GM19035 (cell line): ENCODE data around the gene BRD1.

Source experiments
- ATAC-seq: cut with Tn5 transposase; IDR thresholded peaks from one replicate; pipeline ENCODE4 v1.9.1; 2021; ENCODE audit not compliant: unreplicated experiment

Gene BRD1

DNA sequence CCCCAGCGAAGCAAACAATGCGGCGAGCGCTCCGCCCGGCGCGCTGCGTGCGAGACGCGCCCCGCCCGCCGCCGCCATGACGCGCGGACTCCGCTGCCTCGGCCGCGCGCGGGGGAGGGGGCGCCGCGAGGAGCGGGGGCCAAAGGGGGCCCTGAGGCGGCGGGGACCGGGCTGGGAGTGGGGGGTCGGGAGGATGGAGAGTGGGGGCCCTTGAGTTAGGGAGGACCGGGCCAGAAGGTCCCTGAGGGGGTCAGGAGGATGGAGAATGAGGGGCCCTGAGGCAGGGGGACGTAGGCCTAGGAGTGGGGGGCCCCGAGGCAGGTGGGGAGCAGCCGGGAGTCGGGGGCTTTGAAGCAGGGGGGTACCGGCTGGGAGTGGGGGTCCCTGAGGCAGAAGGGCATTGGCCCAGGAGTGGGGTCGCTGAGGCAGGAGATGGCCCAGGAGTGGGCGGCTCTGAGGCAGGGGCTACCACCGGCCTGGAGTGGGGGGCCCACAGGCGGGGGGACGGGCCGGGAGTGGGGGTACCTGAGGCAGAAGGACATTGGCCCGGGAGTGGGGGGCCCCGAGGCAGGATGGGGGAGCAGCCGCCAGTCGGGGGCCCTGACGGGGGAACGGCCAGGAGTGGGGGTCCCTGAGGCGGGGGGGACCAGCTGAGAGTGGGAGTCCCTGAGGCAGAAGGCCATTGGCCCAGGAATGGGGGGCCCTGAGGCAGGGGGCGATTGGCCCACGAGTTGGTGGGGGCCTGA, at the start of gene BRD1:
TSS of gene BRD1 (minus strand) at position 21 of the 746 bp plus-strand sequence. CDS start 3,556 bp downstream, outside the sequence.
- no peak for ATAC-seq

DNA sequence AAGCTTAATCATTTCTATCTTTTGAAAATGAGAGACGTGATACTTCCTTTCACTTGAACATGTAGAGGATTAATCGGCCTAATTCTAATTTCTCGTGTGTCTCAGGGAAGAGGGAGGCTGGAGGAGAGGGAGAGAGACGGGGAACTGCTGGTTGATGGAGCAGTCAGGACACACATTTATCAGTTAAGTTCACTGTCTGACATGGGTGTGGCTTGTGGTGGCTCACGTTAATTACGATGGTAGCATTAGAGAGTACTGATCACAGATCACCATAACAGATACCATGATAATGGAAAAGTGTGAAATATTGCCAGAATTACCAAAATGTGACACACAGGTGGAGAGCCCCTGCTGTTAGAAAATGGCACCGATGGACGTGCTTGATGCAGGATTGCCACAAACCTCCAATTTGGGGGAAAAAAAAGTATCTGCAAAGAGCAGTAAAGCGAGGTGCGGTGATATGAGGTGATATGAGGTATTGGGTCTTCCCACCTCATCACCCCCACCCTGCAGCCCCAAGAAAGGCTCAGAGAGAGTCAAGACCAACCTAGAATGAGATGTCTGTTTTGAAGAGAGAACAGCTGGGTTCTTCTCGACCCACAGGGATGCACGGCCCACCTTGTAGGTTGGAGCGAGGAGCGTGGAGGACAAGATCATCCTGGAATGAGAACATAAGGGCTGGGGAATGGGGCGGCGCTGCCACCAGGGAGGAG, 45.7 kb upstream of the BRD1 start:
- no peak for ATAC-seq

DNA sequence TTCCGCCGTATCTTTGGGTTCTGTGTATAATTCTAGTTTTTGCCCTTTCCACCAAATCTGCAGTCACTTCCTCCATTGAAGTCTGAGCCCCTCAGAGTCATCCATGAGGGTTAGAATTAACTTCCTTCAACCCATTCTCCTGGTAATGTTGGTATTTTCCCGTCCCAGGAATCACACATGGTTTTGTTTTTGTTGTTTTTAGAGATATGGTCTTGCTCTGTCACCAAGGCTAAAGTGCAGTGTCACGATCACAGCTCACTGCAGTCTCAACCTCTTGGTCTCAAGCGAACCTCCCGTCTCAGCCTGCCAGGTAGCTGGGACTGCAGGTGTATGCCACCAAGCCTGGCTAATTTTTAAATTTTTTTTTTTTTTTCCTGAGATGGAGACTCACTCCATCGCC, 44.7 kb upstream of the BRD1 start:
- no peak for ATAC-seq

DNA sequence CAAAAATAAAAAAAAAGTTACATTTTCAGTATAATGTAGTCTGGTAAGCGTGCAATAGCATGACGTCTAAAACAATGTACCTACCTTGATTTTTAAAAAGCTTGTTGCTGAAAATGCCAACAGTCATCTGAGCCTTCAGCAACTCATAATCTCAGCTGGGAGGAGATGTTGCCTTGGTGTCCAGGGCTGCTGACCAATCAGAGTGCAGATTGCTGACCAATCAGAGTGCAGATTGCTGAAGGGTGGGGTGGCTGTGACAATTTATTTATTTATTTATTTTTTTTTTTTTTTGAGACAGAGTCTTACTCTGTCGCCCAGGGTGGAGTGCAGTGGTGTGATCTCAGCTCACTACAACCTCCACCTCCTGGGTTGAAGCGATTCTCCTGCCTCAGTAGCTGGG, 43.8 kb upstream of the BRD1 start:
- ATAC-seq = no peak

DNA sequence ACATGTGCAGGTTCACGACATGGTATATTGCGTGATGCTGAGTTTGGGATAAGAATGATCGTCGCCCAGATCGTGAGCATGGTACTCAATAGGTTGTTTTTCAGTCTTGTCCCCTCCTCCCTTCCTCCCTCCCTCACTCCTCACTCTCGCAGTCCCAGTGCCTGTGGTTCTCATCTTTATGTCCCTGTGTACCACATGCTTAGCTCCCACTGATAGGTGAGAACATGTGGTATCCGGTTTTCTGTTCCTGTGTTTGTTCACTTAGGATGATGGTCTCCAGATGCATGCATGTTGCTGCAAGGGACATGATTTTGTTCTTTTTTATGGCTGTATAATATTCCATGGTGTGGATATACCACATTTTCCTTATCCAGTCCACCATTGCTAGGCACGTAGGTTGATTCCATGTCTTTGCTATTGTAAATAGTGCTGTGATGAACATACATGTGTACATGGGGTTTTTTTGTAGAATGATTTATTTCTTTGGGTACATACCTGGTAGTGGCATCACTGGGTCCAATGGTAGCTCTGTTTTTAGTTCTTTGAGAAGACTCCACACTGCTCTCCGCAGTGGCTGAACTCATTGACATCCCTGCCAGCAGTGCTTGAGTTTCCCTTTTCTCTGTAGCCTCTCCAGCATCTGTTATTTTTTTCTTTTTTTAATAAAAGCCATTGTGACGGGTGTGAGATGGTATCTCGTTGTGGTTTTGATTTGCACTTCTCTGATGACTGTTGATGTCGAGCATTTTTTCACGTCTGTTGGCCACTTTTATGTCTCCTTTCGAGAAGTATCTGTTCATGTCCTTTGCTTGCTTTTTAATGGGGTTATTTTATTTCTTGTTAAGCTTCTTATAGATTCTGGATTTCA, 42.4 kb upstream of the BRD1 start:
- ATAC-seq = no peak

DNA sequence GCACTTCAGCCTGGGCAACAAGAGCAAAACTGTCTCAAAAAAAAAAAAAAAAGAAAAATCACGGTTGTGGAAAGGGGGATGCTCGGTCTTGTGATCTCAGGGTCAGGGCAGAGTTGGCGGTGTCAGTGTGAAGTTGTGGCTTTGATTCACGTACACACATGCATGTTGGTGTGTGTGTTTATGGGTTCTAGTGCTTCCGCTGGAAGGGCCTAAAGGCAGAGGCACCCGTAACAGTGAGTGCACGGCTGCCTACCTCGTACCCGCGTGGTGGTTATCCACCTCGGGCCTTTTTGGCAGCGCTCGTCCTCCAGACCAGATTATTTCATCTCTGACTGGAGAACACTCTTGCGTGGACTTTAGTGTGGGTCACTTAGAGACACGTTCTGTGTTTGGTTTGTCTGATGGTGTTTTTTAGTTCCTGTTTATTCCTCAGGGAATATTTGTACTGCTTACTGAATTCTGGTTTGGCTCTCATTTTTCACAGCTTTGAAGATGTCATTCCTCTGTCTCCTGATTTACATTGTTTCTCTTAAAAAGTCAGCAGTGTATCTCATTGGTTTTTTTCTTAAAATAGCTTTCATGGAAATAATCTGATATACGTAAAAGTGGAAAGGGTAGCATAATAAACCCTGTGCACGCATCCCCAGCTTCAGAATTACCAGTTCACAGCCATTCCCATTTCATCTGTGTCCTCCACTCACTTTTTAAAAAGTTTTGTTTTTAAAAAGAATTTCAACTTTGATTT, 41.6 kb upstream of the BRD1 start:
- no peak for ATAC-seq

DNA sequence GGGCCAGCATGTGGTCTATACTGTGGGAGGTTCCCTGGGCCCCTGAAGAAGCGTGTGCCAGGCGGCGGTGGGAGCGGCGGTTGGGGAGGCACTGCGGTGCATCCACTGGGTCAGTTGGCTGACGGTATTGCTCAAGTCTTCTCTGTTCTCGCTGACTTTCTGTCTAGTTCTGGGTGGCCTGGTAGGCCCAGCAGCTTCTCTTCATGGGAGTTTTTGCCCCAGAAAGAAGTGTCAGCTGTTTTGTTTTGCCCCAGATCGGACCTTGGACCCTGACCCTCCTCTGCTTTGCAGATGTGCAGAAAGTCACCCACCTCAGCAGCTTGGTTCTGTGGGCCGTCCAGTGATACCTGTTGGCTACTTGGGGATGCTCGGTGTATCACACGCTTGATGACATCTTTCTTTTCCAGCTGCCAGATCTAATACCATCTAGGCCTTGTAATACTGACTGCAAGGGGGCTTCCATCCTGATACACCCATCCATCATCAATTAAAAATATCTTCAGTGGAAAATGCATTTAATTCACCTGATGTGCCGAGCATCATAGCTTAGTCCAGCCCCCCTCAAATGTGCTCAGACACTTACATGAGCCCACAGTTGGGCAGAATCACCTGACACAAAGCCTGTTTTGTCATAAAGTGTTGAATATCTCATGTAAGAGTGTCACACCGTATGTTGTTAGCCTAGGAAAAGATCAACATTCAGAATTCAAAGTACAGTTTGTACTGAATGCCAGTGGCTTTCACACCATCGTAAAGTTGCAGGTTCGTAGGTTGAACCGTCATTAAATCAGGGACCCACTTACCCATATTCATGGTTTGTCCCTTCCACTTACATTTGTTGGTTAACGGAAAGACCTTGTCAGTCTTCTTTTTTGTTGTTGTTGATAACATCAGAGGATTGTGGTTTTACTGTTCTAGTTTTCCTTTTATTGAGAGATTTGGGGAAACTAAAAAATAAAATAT, 39.9 kb upstream of the BRD1 start:
- no peak for ATAC-seq

DNA sequence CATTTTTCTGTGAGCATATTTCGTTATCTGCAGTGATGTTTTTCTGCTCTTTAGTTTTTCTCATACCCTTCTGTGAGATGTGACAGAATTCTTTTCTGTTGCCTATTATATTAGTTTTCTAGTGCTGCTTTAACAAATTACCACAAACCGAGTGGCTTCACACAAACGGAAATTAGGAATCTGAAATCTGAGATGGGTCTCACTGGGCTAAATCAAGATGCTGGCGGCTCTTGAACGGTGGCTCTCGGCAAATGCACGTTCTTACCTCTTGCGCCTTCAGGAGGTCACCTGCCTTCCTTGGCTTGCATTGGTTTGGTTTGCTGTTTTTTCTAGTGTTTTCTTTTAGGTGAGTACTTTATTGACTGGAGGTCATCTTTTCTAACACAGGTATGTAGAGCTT, 39.0 kb upstream of the BRD1 start:
- no peak for ATAC-seq

DNA sequence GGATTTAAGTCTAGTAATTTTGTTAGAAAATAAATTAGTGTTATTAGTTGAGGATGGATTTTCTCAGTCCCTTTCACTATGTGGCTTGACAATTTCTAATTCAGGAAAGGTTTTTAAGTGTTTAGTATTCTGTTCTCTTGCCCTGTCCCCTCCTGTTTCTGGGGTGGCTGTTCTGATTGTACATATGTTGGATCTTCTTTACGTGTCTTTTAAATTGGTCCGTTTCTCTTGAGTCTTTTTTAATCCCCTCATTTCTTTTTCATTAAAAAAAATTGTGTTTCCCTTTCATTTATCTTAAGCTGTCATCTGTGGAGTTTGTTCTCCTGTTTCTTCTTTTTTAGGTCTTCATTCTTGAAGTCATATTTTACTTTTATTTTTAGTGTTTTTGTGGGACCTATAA, 38.5 kb upstream of the BRD1 start:
- no peak for ATAC-seq

DNA sequence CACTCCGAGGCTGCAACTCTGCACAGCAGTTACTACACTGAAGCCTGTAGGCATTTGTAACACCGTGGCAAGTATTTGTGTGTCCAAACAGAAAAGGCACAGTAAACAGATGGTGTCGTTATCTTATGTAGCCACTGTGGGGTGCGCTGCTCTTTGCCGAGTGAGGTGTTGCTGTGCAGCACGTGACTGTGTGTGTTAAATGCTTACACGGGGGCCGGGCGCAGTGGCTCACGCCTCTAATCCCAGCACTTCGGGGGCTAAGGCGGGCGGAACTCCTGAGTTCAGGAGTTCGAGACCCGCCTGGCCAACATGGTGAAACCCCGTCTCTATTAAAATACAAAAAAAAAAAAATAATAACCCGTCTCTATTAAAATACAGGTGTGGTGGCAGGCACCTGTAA, 37.5 kb upstream of the BRD1 start:
- no peak for ATAC-seq

DNA sequence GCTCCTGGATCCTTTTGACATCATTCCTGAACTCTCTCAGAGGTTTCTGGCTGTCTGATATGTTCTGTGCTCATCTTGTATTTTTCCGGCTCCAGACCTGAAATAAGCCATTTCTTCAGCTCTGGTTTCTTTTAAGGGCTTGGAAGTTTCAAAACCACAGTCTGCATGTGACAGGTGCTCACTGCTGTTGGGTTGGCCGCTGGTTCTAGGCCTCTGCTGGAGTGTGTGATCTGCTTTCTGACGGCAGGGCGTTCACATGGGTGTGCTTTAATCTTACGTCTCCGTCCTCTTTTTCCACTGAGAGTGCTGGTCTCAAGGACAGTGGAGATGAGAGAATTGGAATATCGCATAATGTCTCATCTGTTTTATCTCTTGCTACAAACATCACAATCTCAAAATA, 36.3 kb upstream of the BRD1 start:
- ATAC-seq = no peak

DNA sequence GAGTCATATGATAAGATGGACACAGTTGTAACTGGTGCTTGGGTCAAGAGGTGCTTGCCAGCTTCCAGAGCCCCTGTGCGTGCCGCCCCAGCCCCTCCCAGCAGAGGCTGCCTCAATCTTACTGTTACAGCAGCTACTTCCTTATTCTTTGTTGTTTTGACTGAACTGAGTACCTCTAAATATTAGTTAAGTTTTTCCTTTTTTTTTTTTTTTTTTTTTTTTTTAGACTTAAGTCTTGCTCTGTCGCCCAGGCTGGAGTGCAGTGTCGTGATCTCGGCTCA, 34.8 kb upstream of the BRD1 start:
- no peak for ATAC-seq

DNA sequence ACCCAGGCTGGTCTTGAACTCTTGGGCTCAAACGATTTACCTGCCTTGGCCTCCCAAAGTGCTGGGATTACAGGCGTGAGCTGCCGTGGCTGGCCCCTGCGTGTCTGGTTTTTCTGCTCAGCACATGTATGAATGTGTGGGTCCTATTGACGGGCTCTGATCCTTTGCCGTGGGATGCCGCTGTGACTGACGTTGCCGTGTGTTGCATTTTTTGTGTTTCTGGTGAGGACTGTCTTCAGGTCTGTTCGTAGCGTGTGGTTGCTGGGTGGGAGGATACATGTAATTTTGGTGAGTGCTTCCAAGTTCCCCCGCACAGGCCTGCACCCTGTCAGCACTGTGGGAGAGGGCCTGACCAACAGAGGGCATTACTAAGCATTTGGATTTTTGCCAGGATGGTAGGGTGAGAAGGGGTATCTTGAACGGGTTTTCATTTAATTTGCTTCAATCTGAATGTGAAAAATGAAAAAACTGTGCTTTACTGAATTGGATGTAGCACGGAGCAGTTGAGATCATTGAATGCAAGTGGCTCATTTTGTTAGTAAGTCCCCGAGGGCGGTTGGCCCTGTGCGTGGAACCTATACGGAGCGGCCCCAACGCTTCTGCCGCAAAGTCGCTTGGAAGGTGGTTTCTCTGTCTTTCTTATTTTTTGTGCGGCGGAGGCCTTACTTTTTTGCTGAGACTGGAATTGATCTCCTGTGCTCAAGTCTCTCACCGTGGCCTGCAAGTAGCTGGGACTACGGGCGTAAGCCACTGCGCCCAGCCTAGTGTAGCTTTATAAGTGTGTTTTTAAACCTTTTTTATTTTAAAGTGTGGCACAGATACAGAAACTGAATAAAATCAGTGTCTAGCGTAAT, 34.2 kb upstream of the BRD1 start:
- no peak for ATAC-seq

DNA sequence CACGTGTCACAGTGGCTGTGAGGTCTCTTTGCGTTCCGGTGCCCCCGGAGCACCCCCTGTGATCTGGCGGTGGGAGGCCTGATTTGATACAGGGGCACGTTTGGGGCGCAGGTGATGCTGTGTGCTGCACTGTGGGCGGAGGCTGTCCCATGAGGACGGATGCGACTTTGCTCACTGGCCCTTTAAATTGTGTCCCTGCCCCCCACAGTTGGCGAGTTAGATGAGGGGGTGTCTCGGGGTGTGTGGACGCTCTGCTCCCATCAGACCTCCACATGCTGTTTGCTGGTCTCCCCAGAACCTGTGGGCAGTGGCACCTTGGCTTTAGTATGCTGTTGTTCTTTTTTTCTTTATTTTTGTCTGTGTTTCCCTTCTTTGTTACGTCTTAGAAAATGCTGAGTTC, 31.2 kb upstream of the BRD1 start:
- ATAC-seq = no peak

DNA sequence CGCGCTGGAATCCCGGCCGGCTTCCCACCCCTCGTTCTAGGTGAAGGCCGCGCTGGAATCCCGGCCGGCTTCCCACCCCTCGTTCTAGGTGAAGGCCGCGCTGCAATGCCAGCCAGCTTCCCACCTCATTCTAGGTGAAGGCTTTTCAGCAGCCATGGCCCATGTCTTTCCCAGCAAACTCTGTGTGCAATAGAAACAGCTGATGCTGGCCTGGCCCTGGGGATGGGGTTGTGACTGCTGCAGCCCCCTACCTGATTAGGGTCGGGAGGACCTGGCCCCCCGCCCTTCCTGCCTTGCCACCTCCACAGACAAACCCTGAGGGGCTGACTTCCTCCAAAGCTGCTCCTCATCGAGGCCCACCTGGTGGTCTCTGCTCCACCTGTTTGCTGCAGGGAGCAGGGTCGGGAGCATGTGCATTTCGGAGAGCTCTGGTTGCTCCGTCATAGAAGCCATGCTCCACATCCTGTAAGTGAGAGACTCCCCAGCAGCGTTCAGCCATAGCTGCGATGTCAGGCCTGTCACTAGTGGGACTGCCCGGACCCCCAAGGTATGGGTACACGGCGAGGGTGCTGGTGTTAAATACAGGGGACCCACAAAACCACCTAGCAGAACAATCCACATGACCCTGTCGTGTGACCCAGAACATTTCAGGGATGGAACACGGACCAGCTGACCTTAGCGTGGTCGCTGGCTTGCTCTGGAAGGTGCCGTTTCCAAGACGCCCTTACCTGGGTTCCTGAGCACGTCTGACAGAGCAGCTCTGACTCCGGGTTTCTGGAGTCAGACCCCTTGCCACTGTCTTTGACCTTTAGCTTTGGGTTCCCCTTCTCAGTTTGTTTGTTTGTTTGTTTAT, 29.3 kb upstream of the BRD1 start:
- no peak for ATAC-seq

DNA sequence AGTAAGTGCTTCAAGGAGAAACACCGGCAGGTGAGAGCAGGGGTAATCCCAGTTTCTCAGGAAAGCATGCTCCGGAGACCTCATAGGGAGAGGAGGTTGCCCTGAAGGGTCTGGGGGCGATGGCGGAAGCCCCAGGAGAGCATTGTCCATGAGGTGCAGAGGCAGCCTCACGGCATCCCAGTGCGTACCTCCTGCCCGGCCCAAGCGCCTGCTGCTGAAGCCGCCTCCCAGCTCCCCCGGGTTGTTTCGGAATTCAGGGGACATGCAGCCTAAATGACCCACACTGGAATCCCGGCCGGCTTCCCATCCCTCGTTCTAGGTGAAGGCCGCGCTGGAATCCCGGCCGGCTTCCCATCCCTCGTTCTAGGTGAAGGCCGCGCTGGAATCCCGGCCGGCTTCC, 28.7 kb upstream of the BRD1 start:
- no peak for ATAC-seq

DNA sequence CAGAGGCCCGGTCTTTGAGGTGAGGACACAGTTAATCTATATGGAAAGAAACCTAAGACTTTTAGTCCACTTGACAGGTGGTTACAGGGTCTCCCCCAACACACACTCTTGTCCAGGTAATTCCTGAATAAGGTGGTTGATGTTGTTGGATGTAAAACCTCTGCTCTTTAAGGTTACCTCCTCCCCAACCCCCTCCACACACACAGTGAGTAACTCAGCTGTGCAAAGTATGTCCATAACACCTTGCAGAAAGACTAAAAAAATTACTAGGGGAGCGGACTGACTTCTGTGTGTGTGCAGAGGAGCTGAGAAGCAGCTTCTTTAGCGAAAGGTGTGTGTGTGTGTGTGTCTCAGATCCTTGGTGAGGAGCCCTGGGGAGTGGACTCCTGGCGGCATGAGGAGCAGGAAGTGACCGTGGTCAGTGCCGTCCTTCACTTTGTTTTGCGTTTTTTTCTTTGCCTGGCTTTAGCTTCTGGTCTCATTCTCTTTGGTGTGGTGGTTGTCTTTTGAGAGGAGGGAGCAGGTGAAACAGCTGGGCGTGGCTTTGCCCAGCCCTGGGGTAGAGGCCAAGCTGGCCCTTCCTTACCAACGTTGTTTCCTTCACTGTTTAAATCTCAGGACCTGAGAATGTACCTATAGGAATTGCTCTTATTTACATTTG, 27.7 kb upstream of the BRD1 start:
- ATAC-seq = no peak
